H1 (cell line): Measurements from ENCODE around the gene PSMD3. TPM values are rescaled to one million over a fixed set of nuclear protein-coding genes. Genes with fewer than 3 reads are reported as not detected.

Experiments
- CTCF ChIA-PET: fragments of 300-600 bp; sonication (Branson Sonifier 250); formaldehyde crosslinking; loops from one replicate; lab custom pipeline; 2021; ENCODE audit not compliant: partially characterized antibody; lab: Charles Lee
- POLR2A ChIA-PET: fragments of 300-600 bp; sonication (Branson Sonifier 250); formaldehyde crosslinking; loops from one replicate; lab custom pipeline; 2021; ENCODE audit warnings: inconsistent platforms; ENCODE audit not compliant: partially characterized antibody; lab: Charles Lee
- DNase-seq, 2 experiments: peaks; one replicate each; pipeline versions ENCODE4 v3.0.0 to v3.0.0-alpha.2; 2010 to 2022; ENCODE audit warnings: low spot score in 2 of 2, low read depth in 1 of 2, mixed read lengths in 1 of 2
- FAIRE-seq: peaks from 2 replicates; lab custom pipeline; 2011; peaks lifted over from hg19 to GRCh38; lab: Jason Lieb, UNC
- H2AFZ ChIP-seq: 2 replicates; pipeline ENCODE4 v1.8.1; 2012; ENCODE audit warnings: low read length, inconsistent platforms
- H2AK5ac ChIP-seq: 2 replicates; pipeline ENCODE4 v1.6.1; 2013; ENCODE audit warnings: low read depth, low read length
- H2BK120ac ChIP-seq: replicated peaks from 2 replicates; pipeline ENCODE3; 2013; ENCODE audit warnings: low read depth, low read length, inconsistent platforms
- H2BK12ac ChIP-seq: 2 replicates; pipeline ENCODE4 v1.6.1; 2013; ENCODE audit warnings: low read depth, low read length
- H2BK15ac ChIP-seq: 2 replicates; pipeline ENCODE4 v1.6.1; 2013; ENCODE audit warnings: low read length
- H2BK20ac ChIP-seq: 2 replicates; pipeline ENCODE4 v1.6.1; 2013; ENCODE audit warnings: low read length
- H2BK5ac ChIP-seq: 2 replicates; pipeline ENCODE4 v1.6.1; 2013; ENCODE audit warnings: low read depth, low read length
- H3K14ac ChIP-seq: 2 replicates; pipeline ENCODE4 v1.6.1; 2013; ENCODE audit warnings: inconsistent platforms; ENCODE audit not compliant: insufficient read length
- H3K18ac ChIP-seq: 2 replicates; pipeline ENCODE4 v1.6.1; 2013; ENCODE audit warnings: low read length; ENCODE audit errors: extremely low read depth
- H3K23ac ChIP-seq: 2 replicates; pipeline ENCODE4 v1.6.1; 2013; ENCODE audit warnings: inconsistent platforms; ENCODE audit not compliant: insufficient read length
- H3K23me2 ChIP-seq: 2 replicates; pipeline ENCODE4 v1.6.1; 2013; ENCODE audit warnings: low read depth, low read length
- H3K27ac ChIP-seq: 2 replicates; pipeline ENCODE4 v1.6.1; 2011; ENCODE audit warnings: low read depth, low read length, inconsistent platforms
- H3K27me3 ChIP-seq, 4 experiments: replicated peaks in 1 of 4; 1 replicate in 1 of 4; 2 replicates in 3 of 4; pipeline versions ENCODE4 v1.6.1 to v1.8.1; 2011 to 2013; ENCODE audit warnings: low read length in 3 of 4, mild to moderate bottlenecking in 3 of 4, inconsistent platforms in 2 of 4, mixed read lengths in 2 of 4, moderate library complexity in 1 of 4; ENCODE audit not compliant: control insufficient read depth in 3 of 4, insufficient read depth in 3 of 4; ENCODE audit errors: extremely low read depth in 1 of 4
- H3K36me3 ChIP-seq, 4 experiments: 2 replicates each; pipeline versions ENCODE4 v1.6.1 to v1.8.1; 2011 to 2013; ENCODE audit warnings: mild to moderate bottlenecking in 4 of 4, low read length in 3 of 4, moderate library complexity in 2 of 4, control low read depth in 1 of 4, inconsistent platforms in 1 of 4; ENCODE audit not compliant: insufficient read depth in 4 of 4, control insufficient read depth in 2 of 4
- H3K4ac ChIP-seq: replicated peaks from 2 replicates; pipeline ENCODE3; 2013; ENCODE audit warnings: low read length, low read depth, mixed read lengths, inconsistent platforms; ENCODE audit not compliant: insufficient read length
- H3K4me1 ChIP-seq, 4 experiments: replicated peaks in 1 of 4; 1 replicate in 1 of 4; 2 replicates in 3 of 4; pipeline versions ENCODE4 v1.6.1 to v1.8.1; 2011 to 2013; ENCODE audit warnings: low read length in 3 of 4, inconsistent platforms in 2 of 4, mixed read lengths in 1 of 4; ENCODE audit not compliant: insufficient read depth in 4 of 4, control insufficient read depth in 3 of 4
- H3K4me2 ChIP-seq, 2 experiments: 2 replicates each; pipeline versions ENCODE4 v1.6.1 to v1.8.1; 2011 to 2013; ENCODE audit warnings: low read depth in 2 of 2, low read length in 2 of 2, control low read depth in 1 of 2, inconsistent platforms in 1 of 2, mild to moderate bottlenecking in 1 of 2; ENCODE audit not compliant: insufficient read depth in 1 of 2
- H3K4me3 ChIP-seq, 4 experiments: fragments of 200-600, 300-600 bp in 1 of 4; sonication (generic), shearing (Covaris generic), sonication (Bioruptor Twin) in 1 of 4; 2 replicates each; pipeline versions ENCODE4 v1.5.1 to v1.8.1; 2011 to 2016; ENCODE audit warnings: low read length in 4 of 4, low read depth in 3 of 4, control low read depth in 2 of 4, inconsistent platforms in 2 of 4, mild to moderate bottlenecking in 2 of 4, mixed read lengths in 1 of 4, moderate library complexity in 1 of 4; ENCODE audit not compliant: insufficient read depth in 2 of 4; ENCODE audit errors: extremely low read depth in 1 of 4
- H3K56ac ChIP-seq: replicated peaks from 2 replicates; pipeline ENCODE3; 2013; ENCODE audit warnings: low read depth, mild to moderate bottlenecking, mixed read lengths, low read length, inconsistent platforms; ENCODE audit not compliant: insufficient read length
- H3K79me1 ChIP-seq: 2 replicates; pipeline ENCODE4 v1.6.1; 2013; ENCODE audit warnings: low read depth, low read length, control low read depth
- H3K79me2 ChIP-seq, 2 experiments: 2 replicates each; pipeline versions ENCODE4 v1.6.1 to v1.8.1; 2012 to 2013; ENCODE audit warnings: low read length in 2 of 2, mild to moderate bottlenecking in 2 of 2, inconsistent platforms in 1 of 2; ENCODE audit not compliant: insufficient read depth in 2 of 2, control insufficient read depth in 1 of 2
- H3K9ac ChIP-seq, 4 experiments: replicated peaks in 1 of 4; 1 replicate in 1 of 4; 2 replicates in 3 of 4; pipeline versions ENCODE4 v1.6.1 to v1.8.1; 2011 to 2013; ENCODE audit warnings: low read depth in 3 of 4, low read length in 3 of 4, control low read depth in 2 of 4, mild to moderate bottlenecking in 2 of 4, moderate library complexity in 2 of 4, inconsistent platforms in 1 of 4; ENCODE audit errors: extremely low read depth in 1 of 4
- H3K9me3 ChIP-seq, 2 experiments: 2 replicates each; pipeline versions ENCODE4 v1.6.1 to v1.8.1; 2012 to 2013; ENCODE audit warnings: mild to moderate bottlenecking in 2 of 2, moderate library complexity in 2 of 2, control low read depth in 1 of 2, inconsistent platforms in 1 of 2, low read depth in 1 of 2, low read length in 1 of 2, mixed read lengths in 1 of 2; ENCODE audit not compliant: insufficient read depth in 2 of 2
- H4K20me1 ChIP-seq, 2 experiments: replicated peaks in 1 of 2; 2 replicates each; pipeline versions ENCODE3 to v1.8.1; 2011 to 2013; ENCODE audit warnings: inconsistent platforms in 2 of 2, low read length in 2 of 2, mild to moderate bottlenecking in 1 of 2; ENCODE audit not compliant: insufficient read depth in 2 of 2, control insufficient read depth in 1 of 2
- H4K5ac ChIP-seq: 2 replicates; pipeline ENCODE4 v1.6.1; 2013; ENCODE audit warnings: low read length, low read depth, mixed read lengths, inconsistent platforms; ENCODE audit not compliant: insufficient read length
- H4K8ac ChIP-seq: 2 replicates; pipeline ENCODE4 v1.8.0; 2013; ENCODE audit warnings: mild to moderate bottlenecking, moderate library complexity, low read length, inconsistent platforms; ENCODE audit not compliant: insufficient read depth; ENCODE audit errors: extremely low read depth
- H4K91ac ChIP-seq: replicated peaks from 2 replicates; pipeline ENCODE3; 2013; ENCODE audit warnings: low read length, mixed read lengths, inconsistent platforms; ENCODE audit not compliant: insufficient read length
- BCL11A ChIP-seq, 2 experiments: IDR thresholded peaks; one replicate each; pipeline ENCODE4 v1.6.1; 2011; ENCODE audit warnings: low read depth in 2 of 2, low read length in 2 of 2, mild to moderate bottlenecking in 2 of 2
- HDAC2 ChIP-seq, 2 experiments: fragments of 300-600 bp in 1 of 2; sonication (generic) in 1 of 2; IDR thresholded peaks; 2 replicates each; pipeline ENCODE4 v1.6.1; 2011 to 2012; ENCODE audit warnings: low read depth in 2 of 2, low read length in 2 of 2, mild to moderate bottlenecking in 2 of 2, moderate library complexity in 2 of 2, borderline replicate concordance in 1 of 2, inconsistent platforms in 1 of 2
- KDM5A ChIP-seq: fragments of 200-600 bp; IDR thresholded peaks from 2 replicates; pipeline ENCODE4 v1.7.1; 2012; ENCODE audit warnings: mild to moderate bottlenecking, low read length, inconsistent platforms, mixed read lengths
- NANOG ChIP-seq: IDR thresholded peaks from 2 replicates; pipeline ENCODE4 v1.6.1; 2011; ENCODE audit warnings: low read length, low read depth, mild to moderate bottlenecking, inconsistent platforms; ENCODE audit not compliant: insufficient read depth, poor library complexity, severe bottlenecking
- PHF8 ChIP-seq: fragments of 200-600 bp; sonication (generic); conservative IDR thresholded peaks from 2 replicates; pipeline ENCODE4 v1.7.1; 2012; ENCODE audit warnings: low read depth, mild to moderate bottlenecking, inconsistent platforms, low read length, moderate library complexity
- TAF1 ChIP-seq: IDR thresholded peaks from 2 replicates; pipeline ENCODE4 v1.6.1; 2011; ENCODE audit warnings: mild to moderate bottlenecking, low read depth, low read length
- WGBS, 2 experiments: shearing (Covaris generic) in 1 of 2; methylation state at CpG; one replicate each; pipeline versions ENCODE4 v1.1.6 to v1.1.7; 2013 to 2015; ENCODE audit warnings: low lambda C conversion rate in 2 of 2, mixed read lengths in 2 of 2, inconsistent platforms in 1 of 2, low coverage in 1 of 2, missing lambda C conversion rate in 1 of 2; ENCODE audit not compliant: insufficient replicate concordance in 2 of 2, insufficient coverage in 1 of 2, insufficient read length in 1 of 2; ENCODE audit errors: extremely low coverage in 1 of 2, missing lambda C conversion rate in 1 of 2; 5-methylcytosine and 5-hydroxymethylcytosine counted together
- polyA plus RNA-seq, 7 experiments: library from polyadenylated mRNA; depleted of rRNA in 3 of 7; stranded (reverse) in 5 of 7; unstranded in 2 of 7; fragments of >200 nt in 5 of 7; fragments of 200-250 nt in 2 of 7; gene quantifications; 1 replicate in 5 of 7; 2 replicates in 1 of 7; 4 replicates in 1 of 7; pipeline versions ENCODE4 v1.2.1 to v1.2.3, GENCODE V29; 2011 to 2013; ENCODE audit warnings: missing spikeins in 2 of 7, mixed read lengths in 2 of 7
- total RNA-seq: library from RNA; stranded (reverse); fragmentation: NEBNext Ultra II Directional; extraction: Animal tissue kit (Norgen Biotek cat#: 25700); gene quantifications from 2 replicates; pipeline ENCODE4 v1.2.1, GENCODE V29; 2021

PSMD3 gene
- total and polyA plus RNA-seq, 2 of the 8 experiments (the other 6 are each of a cell fraction or from before 2014, with no cell fraction given) = 151 to 198 TPM

DNA sequence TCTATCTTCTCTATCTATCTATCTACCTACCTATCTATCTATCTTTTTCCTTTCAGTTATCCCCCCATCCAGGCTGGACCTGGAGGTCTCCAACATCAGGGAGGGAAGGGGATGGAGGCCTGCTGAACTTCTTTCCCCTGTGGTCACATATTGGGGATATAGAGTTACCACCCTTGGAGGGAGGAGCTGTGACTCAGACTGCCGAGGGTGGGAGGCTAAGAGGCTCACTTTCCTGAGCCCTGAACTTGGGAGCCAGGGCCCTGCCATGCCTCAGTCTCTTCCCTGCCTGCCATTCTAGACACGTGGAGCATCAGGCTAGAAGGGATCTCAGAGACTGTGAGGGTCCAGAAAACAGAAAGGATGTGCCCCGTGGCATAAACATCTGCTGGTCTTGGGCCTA, 44.7 kb upstream of the PSMD3 start:
- H4K91ac ChIP-seq = no peak overlapping the region
- no peak overlapping the region for H3K18ac ChIP-seq
- H4K20me1 ChIP-seq = no peaks in the 10 kb centered on the region
- H3K4ac ChIP-seq = no peak overlapping the region
- no peak overlapping the region for H3K56ac ChIP-seq
- FAIRE-seq = no peak
- no peaks in the 10 kb centered on the region for H3K9me3 ChIP-seq
- H3K4me2 ChIP-seq = no peak overlapping the region
- H2BK20ac ChIP-seq = no peak overlapping the region
- H2AK5ac ChIP-seq = no peak overlapping the region
- H3K4me1 ChIP-seq = peaks cover 0 to 7% (median 4%) of the 10 kb centered on the region in 4 experiments; a peak in 5 of 7 replicates
- H3K79me2 ChIP-seq = no peaks in the 10 kb centered on the region
- no peak overlapping the region for H4K5ac ChIP-seq
- no peaks in the 10 kb centered on the region; a peak in 1 of 7 replicates for H3K27me3 ChIP-seq
- 0 out of 2 replicates have a peak, but pooled peaks cover 2% of the 10 kb centered on the region for H3K23me2 ChIP-seq
- H3K23ac ChIP-seq = no peak overlapping the region
- H3K14ac ChIP-seq = no peak overlapping the region
- no peak overlapping the region for H3K4me3 ChIP-seq
- no peak overlapping the region for H2BK12ac ChIP-seq
- no peaks in the 10 kb centered on the region for H3K36me3 ChIP-seq
- no peak overlapping the region for H2BK5ac ChIP-seq
- 73% methylated on average over 3 of the region's 3 CpGs; no CpG with 5 or more reads in 1 of the 2 experiments for WGBS, 2 experiments
- H2BK15ac ChIP-seq = no peak overlapping the region
- CTCF ChIA-PET = interaction anchor here (1.8 kb wide), 1 partner anchor 9 kb away, joined by 6 read pairs; no protein-coding TSS in a partner anchor
- DNase-seq = no peak
- no peak overlapping the region for H3K9ac ChIP-seq
- no peak overlapping the region for H2AFZ ChIP-seq
- no peak overlapping the region for H4K8ac ChIP-seq
- POLR2A ChIA-PET = no interaction called here
- no peaks in the 10 kb centered on the region for H3K79me1 ChIP-seq
- H2BK120ac ChIP-seq = no peak overlapping the region
- H3K27ac ChIP-seq = no peak overlapping the region
- no peak for TF ChIP-seq NANOG
- TF ChIP-seq TAF1 = no peak
- no peak for TF ChIP-seq KDM5A
- TF ChIP-seq BCL11A (IDR thresholded peaks at IDR 0.05; ENCODE audit: low read depth in 2 of 2, low read length in 2 of 2) = no peak
- no peak for TF ChIP-seq HDAC2 (IDR thresholded peaks at IDR 0.05; ENCODE audit: borderline replicate concordance in 1 of 2, low read depth in 2 of 2, low read length in 2 of 2)
- no peak for TF ChIP-seq PHF8
